GM21619 (cell line): ENCODE results near the gene OOSP1.
"Not testable (repeated sequence)": the region's sequence is repeated elsewhere in the genome, so short reads cannot be mapped to it uniquely, and the experiment has no call there.

Source experiments
- ATAC-seq: cut with Tn5 transposase; IDR thresholded peaks from one replicate; pipeline ENCODE4 v1.9.1; 2021; ENCODE audit not compliant: unreplicated experiment

Gene OOSP1

GRCh38 chr11:59960502-59961381, 22.5 kb downstream of the OOSP1 start:
- no peak for ATAC-seq

- ATAC-seq: no peak
These were observed 23.9 kb downstream of the OOSP1 start for GRCh38 chr11:59962107-59962482.

- ATAC-seq: no peak
These were observed 25.5 kb downstream of the OOSP1 start, which contains the start of gene OOSP4A for GRCh38 chr11:59963733-59964132. Gene OOSP4A, plus strand, starts transcription at chr11:59964033. Its CDS starts 0 bp downstream, at chr11:59964033.

GRCh38 chr11:59965424-59965823, 27.2 kb downstream of the OOSP1 start:
- no peak for ATAC-seq

GRCh38 chr11:59966201-59966600, 28.0 kb downstream of the OOSP1 start:
- ATAC-seq: no peak

GRCh38 chr11:59967677-59968394, 29.6 kb downstream of the OOSP1 start:
- ATAC-seq: no peak

- no peak for ATAC-seq
These were observed 30.2 kb downstream of the OOSP1 start for GRCh38 chr11:59968395-59968783.

- no peak for ATAC-seq
These were observed 34.9 kb downstream of the OOSP1 start for GRCh38 chr11:59973097-59973496.

- no peak for ATAC-seq
These were observed 43.0 kb downstream of the OOSP1 start for GRCh38 chr11:59981106-59981770.

GRCh38 chr11:59982037-59982436, 43.8 kb downstream of the OOSP1 start:
- ATAC-seq: not testable (repeated sequence)

GRCh38 chr11:59983212-59983611, 45.0 kb downstream of the OOSP1 start:
- no peak for ATAC-seq

GRCh38 chr11:59984368-59984767, 46.1 kb downstream of the OOSP1 start:
- no peak for ATAC-seq

- no peak for ATAC-seq
These were observed 52.2 kb downstream of the OOSP1 start for GRCh38 chr11:59990421-59990820.

- no peak for ATAC-seq
These were observed 54.2 kb downstream of the OOSP1 start for GRCh38 chr11:59992425-59992824.

- ATAC-seq: no peak
These were observed 59.6 kb downstream of the OOSP1 start for GRCh38 chr11:59997800-59998199.

GRCh38 chr11:59999691-60000090, 61.5 kb downstream of the OOSP1 start:
- ATAC-seq: no peak

GRCh38 chr11:60003729-60004128, 65.5 kb downstream of the OOSP1 start:
- ATAC-seq: no peak

GRCh38 chr11:60005360-60005759, 67.1 kb downstream of the OOSP1 start:
- ATAC-seq: no peak
